MM.1S (cell line): Measurements from ENCODE around the gene GPSM1.

Source experiments
- CTCF ChIP-seq: fragments of 300-600 bp; sonication (generic); IDR thresholded peaks from 2 replicates; pipeline ENCODE4 v1.5.1; 2016; ENCODE audit warnings: antibody characterized with exemption, low read length, mixed read lengths
- EZH2 ChIP-seq: fragments of 300-600 bp; sonication (generic); optimal IDR thresholded peaks from 2 replicates; pipeline ENCODE3; 2017; ENCODE audit warnings: low read depth, mild to moderate bottlenecking, antibody characterized with exemption, low read length, mixed read lengths
- EZH2phosphoT487 ChIP-seq: fragments of 300-600 bp; sonication (generic); IDR thresholded peaks from 2 replicates; pipeline ENCODE4 v1.6.1; 2018; ENCODE audit warnings: antibody characterized with exemption, low read length

GRCh38 chr9:136364942-136365774 is 37.8 kb downstream of the GPSM1 start:
- no peak for TF ChIP-seq CTCF
- TF ChIP-seq EZH2phosphoT487 = no peak
- TF ChIP-seq EZH2 = no peak
